HG03378 (cell line): Measurements from ENCODE around the gene ACBD4.
A peak's percentile ranks its signal among the peaks of the same experiment; 100 is the strongest.

ENCODE experiments used
- ATAC-seq: cut with Tn5 transposase; IDR thresholded peaks from one replicate; pipeline ENCODE4 v1.9.1; 2021; ENCODE audit warnings: mild to moderate bottlenecking, moderate library complexity; ENCODE audit not compliant: unreplicated experiment

Gene ACBD4, protein sequence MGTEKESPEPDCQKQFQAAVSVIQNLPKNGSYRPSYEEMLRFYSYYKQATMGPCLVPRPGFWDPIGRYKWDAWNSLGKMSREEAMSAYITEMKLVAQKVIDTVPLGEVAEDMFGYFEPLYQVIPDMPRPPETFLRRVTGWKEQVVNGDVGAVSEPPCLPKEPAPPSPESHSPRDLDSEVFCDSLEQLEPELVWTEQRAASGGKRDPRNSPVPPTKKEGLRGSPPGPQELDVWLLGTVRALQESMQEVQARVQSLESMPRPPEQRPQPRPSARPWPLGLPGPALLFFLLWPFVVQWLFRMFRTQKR

DNA sequence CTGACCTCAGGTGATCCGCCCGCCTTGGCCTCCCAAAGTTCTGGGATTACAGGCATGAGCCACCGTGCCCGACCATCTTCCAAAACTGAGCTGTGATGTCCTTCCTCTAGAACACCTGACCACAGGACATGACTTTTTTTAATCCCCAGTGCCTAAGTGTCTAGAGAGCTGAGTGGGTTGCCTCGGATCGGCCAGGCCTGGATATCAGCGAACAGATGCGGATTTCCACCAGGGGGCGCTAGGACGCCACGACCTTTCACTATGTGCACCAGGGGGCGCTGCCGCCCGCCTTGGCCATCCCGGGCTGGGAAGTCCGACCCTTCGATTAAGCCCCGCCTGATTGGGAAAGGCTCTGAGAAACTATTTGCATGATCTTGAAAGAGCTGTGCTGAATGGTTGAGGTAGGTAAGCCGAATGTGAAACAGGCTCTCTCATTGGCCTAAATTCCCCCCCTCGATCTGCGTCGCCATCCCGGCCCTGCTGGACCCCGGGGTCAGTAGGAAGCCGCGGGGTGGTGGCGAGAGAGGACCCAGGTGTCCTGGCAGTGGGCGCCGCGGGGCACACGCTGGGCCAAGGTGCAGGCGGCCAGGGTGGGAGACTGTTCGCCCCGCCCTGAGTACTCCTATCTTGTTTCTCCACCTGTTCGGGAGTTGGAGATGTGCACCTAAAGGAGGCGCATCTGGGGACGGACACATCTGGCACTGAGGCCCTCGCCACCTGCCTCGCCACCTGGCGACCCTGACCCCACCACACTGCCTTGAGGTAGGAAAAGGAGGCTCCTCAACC lies at the start of gene ACBD4:
TSS of gene ACBD4 (plus strand) at position 496 of the 786 bp plus-strand sequence. CDS start 458 bp downstream, outside the sequence.
- ATAC-seq = peak; percentile 84

DNA sequence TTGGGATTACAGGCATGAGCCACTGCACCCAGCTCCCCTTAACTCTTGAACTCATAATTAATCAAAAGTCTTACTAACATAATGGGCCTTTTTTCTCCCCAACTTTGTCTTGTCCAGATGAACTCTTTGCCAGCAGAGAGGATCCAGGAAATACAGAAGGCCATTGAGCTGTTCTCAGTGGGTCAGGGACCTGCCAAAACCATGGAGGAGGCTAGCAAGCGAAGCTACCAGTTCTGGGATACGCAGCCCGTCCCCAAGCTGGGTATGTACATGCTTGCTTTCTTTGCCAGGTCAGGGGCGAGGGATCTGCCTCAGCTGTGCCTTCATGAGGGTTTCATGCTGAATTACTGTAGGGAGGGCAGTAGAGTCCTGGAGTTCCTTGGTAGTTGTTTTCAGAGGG lies 49.1 kb upstream of the ACBD4 start:
- no peak for ATAC-seq

DNA sequence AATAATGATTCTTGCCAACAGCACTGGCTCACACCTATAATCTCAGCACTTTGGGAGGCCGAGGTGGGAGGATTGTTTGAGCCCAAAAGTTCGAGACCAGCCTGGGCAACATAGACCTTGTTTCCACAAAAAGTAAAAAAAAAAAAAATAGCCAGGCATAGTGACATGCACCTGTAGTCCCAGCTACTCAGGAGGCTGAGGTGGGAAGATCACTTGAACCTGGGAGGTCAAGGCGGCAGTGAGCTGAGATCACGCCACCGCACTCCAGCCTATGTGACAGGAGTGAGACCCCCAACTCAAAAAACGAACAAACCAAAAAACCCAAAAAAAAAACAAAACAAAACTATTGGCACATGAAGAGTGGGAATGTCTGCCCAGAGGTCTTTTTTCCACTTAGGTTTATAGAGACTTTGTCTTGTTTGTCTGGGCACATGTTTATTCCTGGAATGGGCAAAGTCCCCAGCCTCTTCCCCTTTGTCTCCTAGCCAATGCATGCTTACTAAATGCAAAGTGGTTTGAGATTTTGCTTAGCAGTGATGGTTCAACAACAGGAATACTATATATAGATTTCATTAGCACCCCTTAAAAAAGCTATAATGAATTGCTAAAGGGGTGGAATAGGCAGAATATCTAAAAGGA lies 48.5 kb upstream of the ACBD4 start:
- no peak for ATAC-seq

- ATAC-seq = no peak
Measured at GRCh38 chr17:45087504-45087975, 47.9 kb upstream of the ACBD4 start.

GRCh38 chr17:45087978-45088377 lies 47.5 kb upstream of the ACBD4 start:
- no peak for ATAC-seq

DNA sequence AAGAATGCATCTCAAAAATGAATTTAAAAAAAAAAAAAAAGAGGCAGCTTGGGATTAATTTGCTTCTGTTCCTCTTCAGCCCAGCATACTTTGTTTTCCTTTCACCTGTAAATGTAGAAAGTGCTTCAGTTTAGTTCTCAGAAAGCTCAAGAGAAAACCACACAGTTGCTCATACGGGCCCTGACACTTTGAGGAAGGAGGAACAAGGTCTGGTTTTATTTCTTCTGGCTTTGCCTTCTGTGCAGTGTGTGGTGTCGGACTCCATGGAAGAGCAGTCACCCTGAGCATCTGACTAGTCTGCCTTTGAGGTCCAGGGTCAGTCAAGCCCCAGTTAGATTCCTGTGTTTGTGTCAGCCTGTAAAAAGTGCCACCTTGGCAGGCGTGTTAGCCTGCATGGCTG lies 46.7 kb upstream of the ACBD4 start:
- ATAC-seq = no peak

GRCh38 chr17:45090711-45091110 lies 44.8 kb upstream of the ACBD4 start:
- no peak for ATAC-seq

GRCh38 chr17:45091778-45092425 lies 43.6 kb upstream of the ACBD4 start:
- no peak for ATAC-seq

DNA sequence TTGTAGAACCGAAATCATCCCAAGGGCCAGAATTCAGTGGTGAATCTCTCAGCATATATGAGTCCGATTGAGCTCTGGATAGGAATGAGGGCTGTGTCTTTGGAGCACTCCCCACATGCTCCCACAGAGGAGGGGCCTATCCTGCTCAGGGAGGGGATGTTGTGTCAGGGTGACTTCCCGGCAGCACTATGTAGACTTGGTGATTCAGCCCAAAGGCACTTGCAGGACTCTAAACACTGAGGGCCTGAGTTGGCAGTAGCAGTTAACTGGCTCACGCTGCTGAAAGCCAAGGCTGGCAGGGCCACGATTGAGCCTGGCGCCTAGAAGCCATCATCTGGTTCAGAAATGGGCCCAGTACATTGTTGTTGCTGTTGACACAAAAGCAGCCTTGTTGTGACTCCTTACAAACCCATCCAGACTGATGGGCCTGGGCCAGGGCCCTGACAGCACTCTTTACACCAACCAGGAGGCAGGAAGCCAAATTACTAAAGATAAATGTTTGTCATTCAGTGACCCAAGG lies 42.5 kb upstream of the ACBD4 start:
- no peak for ATAC-seq

DNA sequence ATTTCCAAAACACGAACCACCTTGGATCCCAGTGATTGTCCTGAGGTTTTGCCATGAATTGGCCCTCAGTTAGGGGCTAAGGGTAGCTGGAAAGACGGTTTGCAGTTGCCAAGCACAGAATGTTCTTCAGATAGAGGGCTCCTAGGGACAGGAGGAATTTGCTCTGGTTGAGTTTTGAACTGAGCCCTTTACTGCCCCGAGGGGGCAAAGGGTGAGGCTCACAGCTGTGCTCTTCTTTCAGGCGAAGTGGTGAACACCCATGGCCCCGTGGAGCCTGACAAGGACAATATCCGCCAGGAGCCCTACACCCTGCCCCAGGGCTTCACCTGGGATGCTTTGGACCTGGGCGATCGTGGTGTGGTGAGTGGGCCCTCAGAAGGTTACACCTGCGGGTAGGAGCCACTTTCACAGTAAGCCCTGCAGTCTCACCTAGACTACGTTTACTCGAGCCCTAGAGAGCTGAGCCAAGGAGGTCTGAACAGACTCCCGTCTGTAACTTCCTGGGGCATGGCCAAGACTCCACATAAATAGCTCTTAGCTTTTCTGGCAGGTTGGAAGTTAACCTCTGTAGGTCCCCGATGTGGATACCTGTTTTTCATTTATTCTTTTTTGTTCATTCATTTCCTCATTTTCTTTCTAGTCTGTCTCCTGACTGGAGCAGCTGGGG lies 41.9 kb upstream of the ACBD4 start:
- ATAC-seq = no peak

DNA sequence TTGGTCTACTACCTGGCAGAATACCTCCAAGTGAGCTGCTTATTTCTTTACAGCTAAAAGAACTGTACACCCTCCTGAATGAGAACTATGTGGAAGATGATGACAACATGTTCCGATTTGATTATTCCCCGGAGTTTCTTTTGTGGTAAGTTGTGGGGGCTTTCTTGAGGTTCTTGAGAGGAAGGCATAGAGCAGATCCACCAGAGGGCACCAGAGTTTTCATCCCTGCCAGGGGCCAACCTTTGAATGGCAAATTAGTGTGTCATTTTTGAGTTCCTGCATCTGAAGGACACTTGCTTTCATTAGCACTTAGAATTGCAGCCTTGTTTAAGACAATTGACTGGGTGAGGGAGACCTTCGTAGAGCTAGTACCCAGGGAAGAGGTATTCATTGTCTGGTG lies 39.3 kb upstream of the ACBD4 start:
- ATAC-seq = no peak

DNA sequence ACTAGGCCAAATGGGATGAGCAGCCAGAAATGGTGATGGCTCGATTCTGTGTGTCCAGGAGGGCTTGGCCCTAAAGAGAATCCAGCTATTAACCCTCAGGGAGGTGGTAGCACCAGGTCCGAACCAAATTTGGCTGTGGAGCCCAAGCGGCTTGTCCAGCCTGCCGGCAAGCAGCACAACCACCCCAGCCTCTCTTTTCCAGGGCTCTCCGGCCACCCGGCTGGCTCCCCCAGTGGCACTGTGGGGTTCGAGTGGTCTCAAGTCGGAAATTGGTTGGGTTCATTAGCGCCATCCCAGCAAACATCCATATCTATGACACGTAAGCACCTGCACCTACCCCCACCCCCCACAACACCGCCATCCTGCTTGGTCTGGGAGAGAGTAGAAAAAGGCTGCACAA lies 38.6 kb upstream of the ACBD4 start:
- ATAC-seq = no peak

DNA sequence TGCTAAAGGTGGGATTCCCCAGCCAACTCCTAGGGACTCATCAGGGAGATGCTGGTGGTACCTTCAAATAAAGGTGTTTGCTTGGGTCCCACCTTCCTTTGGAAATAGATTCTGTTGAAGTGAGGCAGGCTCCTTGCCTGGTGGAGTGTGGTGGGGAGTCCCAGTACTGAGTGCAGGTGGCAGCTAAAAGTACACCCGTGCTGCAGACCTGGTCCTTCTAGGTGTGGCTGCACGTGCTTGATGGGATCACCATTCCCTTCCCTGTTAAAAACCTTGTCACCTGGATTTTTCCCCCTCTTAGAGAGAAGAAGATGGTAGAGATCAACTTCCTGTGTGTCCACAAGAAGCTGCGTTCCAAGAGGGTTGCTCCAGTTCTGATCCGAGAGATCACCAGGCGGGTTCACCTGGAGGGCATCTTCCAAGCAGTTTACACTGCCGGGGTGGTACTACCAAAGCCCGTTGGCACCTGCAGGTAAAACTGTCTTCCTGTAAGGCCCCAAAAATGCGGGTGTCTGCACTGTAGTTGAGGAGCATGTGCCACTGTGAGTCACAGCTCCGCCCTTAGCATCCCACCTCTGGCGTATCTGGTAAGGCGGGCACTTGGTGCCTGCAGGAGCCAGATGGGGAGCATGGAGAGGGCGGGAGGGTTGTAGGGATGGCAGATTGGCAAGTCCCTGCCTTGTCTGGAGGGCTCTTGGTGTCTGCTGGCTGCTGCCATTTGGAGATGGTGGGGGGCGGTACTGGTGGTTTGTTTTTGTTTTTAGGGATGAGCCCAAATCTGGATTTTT lies 37.2 kb upstream of the ACBD4 start:
- no peak for ATAC-seq

- no peak for ATAC-seq
Measured at GRCh38 chr17:45098869-45099616, 36.4 kb upstream of the ACBD4 start.

GRCh38 chr17:45101546-45101882 lies 34.0 kb upstream of the ACBD4 start:
- no peak for ATAC-seq

DNA sequence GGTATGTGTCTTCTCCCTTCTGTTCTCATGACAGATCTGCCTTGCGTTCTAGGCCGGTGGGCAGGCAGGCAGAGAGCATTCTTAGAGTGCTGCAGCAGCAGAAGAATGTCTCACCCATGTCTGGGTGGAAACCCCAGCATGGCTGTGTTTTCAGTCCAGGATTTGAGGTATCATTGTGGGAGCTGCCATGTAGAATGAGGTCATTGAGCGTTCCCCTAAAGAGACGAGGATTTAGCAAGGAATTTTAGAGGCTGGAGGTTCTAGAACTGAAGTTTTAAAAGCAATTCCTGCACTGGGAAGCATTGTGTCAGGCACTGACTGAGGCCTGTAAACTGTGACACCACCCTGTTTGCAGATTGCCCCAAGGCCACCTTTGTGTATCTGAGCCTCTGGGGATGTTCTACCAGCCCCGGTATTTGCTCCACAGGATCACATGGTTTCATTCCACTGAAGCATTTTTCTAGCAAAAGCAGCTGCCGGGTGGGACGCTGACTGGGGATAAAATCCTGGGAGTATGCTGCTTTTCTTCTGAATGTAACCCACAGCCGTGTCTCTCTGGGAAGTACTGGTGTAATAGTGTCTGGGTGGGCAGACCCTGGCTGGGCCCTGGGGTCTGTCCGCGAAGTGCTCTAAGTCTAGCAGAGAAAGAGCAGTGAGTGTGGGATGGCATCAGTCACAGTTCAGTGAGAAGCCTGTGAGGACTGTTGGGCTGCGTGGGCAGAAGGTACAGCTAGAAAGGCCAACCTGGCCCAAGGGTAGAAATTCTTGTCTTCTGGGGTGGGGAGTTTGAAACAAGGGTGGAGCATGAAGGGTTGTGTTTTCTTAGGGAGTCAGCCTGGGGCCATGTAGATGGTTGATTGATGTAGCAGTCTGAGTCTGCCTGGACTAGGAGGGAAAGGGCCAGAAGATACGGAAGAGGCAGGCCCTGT lies 33.3 kb upstream of the ACBD4 start:
- ATAC-seq = no peak

GRCh38 chr17:45102856-45103255 lies 32.6 kb upstream of the ACBD4 start:
- ATAC-seq = no peak

- no peak for ATAC-seq
Measured at GRCh38 chr17:45103269-45103795, 32.2 kb upstream of the ACBD4 start.
